HEK293 (cell line): ENCODE data around the gene UBAC2.
A peak's percentile ranks its signal among the peaks of the same experiment; 100 is the strongest.

Source experiments
- CTCF ChIA-PET: fragments of 350-600 bp; formaldehyde crosslinking; extraction: SDS; loops from one replicate; lab custom pipeline; 2021; ENCODE audit warnings: antibody characterized with exemption; lab: Yijun Ruan, JAX
- POLR2A ChIA-PET: fragments of 300-600 bp; formaldehyde crosslinking; extraction: SDS; loops from one replicate; lab custom pipeline; 2020; ENCODE audit warnings: antibody characterized with exemption, inconsistent platforms; lab: Yijun Ruan, JAX
- H3K27ac ChIP-seq: fragments of 200-500 bp; sonication (Bioruptor generic); 2 replicates; pipeline ENCODE4 v1.5.1; 2014; ENCODE audit warnings: low read depth, low read length, control low read depth, inconsistent platforms; ENCODE audit errors: extremely low read depth
- H3K36me3 ChIP-seq, 2 experiments: fragments of 200-500 bp in 1 of 2; sonication (Bioruptor generic) in 1 of 2; 1 replicate in 1 of 2; 2 replicates in 1 of 2; pipeline ENCODE4 v1.5.1; 2014 to 2017; ENCODE audit warnings: inconsistent platforms in 2 of 2, low read length in 2 of 2; ENCODE audit not compliant: control insufficient read depth in 2 of 2, insufficient read depth in 1 of 2
- H3K4me1 ChIP-seq: fragments of 200-500 bp; sonication (Bioruptor generic); 2 replicates; pipeline ENCODE4 v1.5.1; 2014; ENCODE audit warnings: mild to moderate bottlenecking, low read length, inconsistent platforms; ENCODE audit not compliant: control insufficient read depth, insufficient read depth
- H3K4me3 ChIP-seq: 2 replicates; pipeline ENCODE4 v1.5.1; 2011; ENCODE audit warnings: low read depth, mild to moderate bottlenecking, control low read depth, low read length, moderate library complexity
- H3K9me3 ChIP-seq: fragments of 200-500 bp; sonication (Bioruptor generic); 2 replicates; pipeline ENCODE4 v1.5.1; 2014; ENCODE audit warnings: low read depth, low read length, inconsistent platforms; ENCODE audit not compliant: control insufficient read depth, insufficient read depth
- KLF8 ChIP-seq: fragments of 450-650 bp; formaldehyde crosslinking; IDR thresholded peaks from 2 replicates; pipeline ENCODE4 v1.5.1; 2016; ENCODE audit warnings: missing biosample characterization, missing genetic modification characterization
- KLF9 ChIP-seq: fragments of 450-650 bp; formaldehyde crosslinking; IDR thresholded peaks from 2 replicates; pipeline ENCODE4 v1.5.1; 2016; ENCODE audit warnings: missing biosample characterization, missing genetic modification characterization, low read depth
- MEIS1 ChIP-seq: sonication (generic); formaldehyde crosslinking; IDR thresholded peaks from 2 replicates; pipeline ENCODE4 v1.8.1; 2022; ENCODE audit warnings: missing genetic modification reagents, mild to moderate bottlenecking, borderline replicate concordance
- SCRT2 ChIP-seq: fragments of 450-650 bp; formaldehyde crosslinking; IDR thresholded peaks from 2 replicates; pipeline ENCODE4 v1.5.1; 2016; ENCODE audit warnings: missing biosample characterization, missing genetic modification characterization
- ZEB2 ChIP-seq: fragments of 450-650 bp; formaldehyde crosslinking; IDR thresholded peaks from 2 replicates; pipeline ENCODE4 v1.5.1; 2016; ENCODE audit warnings: missing biosample characterization, missing genetic modification characterization
- ZNF10 ChIP-seq: fragments of 450-650 bp; formaldehyde crosslinking; IDR thresholded peaks from 2 replicates; pipeline ENCODE4 v1.5.1; 2017; ENCODE audit warnings: missing biosample characterization, missing genetic modification characterization
- ZNF140 ChIP-seq: fragments of 450-650 bp; formaldehyde crosslinking; IDR thresholded peaks from 2 replicates; pipeline ENCODE4 v1.5.1; 2016; ENCODE audit warnings: missing biosample characterization, missing genetic modification characterization
- ZNF155 ChIP-seq: fragments of 450-650 bp; formaldehyde crosslinking; IDR thresholded peaks from 2 replicates; pipeline ENCODE4 v1.5.1; 2016; ENCODE audit warnings: missing biosample characterization, missing genetic modification characterization
- ZNF16 ChIP-seq: fragments of 450-650 bp; formaldehyde crosslinking; IDR thresholded peaks from 2 replicates; pipeline ENCODE4 v1.5.1; 2016; ENCODE audit warnings: low read depth, missing biosample characterization, missing genetic modification characterization
- ZNF24 ChIP-seq: fragments of 450-650 bp; formaldehyde crosslinking; IDR thresholded peaks from 2 replicates; pipeline ENCODE4 v1.5.1; 2016; ENCODE audit warnings: missing biosample characterization, missing genetic modification characterization
- ZNF266 ChIP-seq: fragments of 450-650 bp; formaldehyde crosslinking; IDR thresholded peaks from 2 replicates; pipeline ENCODE4 v1.5.1; 2016; ENCODE audit warnings: missing biosample characterization, missing genetic modification characterization, low read depth
- ZNF366 ChIP-seq: fragments of 450-650 bp; formaldehyde crosslinking; conservative IDR thresholded peaks from 2 replicates; pipeline ENCODE4 v1.5.1; 2016; ENCODE audit warnings: missing biosample characterization, missing genetic modification characterization
- ZNF37A ChIP-seq: fragments of 450-650 bp; IDR thresholded peaks from 2 replicates; pipeline ENCODE4 v1.5.1; 2018; ENCODE audit warnings: missing biosample characterization, missing genetic modification characterization
- ZNF404 ChIP-seq: fragments of 450-650 bp; formaldehyde crosslinking; IDR thresholded peaks from 2 replicates; pipeline ENCODE4 v1.5.1; 2017; ENCODE audit warnings: missing biosample characterization, missing genetic modification characterization
- ZNF416 ChIP-seq: fragments of 450-650 bp; formaldehyde crosslinking; IDR thresholded peaks from 2 replicates; pipeline ENCODE4 v1.5.1; 2016; ENCODE audit warnings: missing biosample characterization, missing genetic modification characterization
- ZNF501 ChIP-seq: fragments of 450-650 bp; formaldehyde crosslinking; IDR thresholded peaks from 2 replicates; pipeline ENCODE4 v1.5.1; 2016; ENCODE audit warnings: missing biosample characterization, missing genetic modification characterization
- ZNF514 ChIP-seq: fragments of 450-650 bp; formaldehyde crosslinking; IDR thresholded peaks from 2 replicates; pipeline ENCODE4 v1.5.1; 2016; ENCODE audit warnings: missing biosample characterization, missing genetic modification characterization
- ZNF624 ChIP-seq: fragments of 450-650 bp; formaldehyde crosslinking; IDR thresholded peaks from 2 replicates; pipeline ENCODE4 v1.5.1; 2017; ENCODE audit warnings: missing biosample characterization, missing genetic modification characterization
- ZNF747 ChIP-seq: fragments of 450-650 bp; formaldehyde crosslinking; IDR thresholded peaks from 2 replicates; pipeline ENCODE4 v1.5.1; 2016; ENCODE audit warnings: missing biosample characterization, missing genetic modification characterization
- ZNF76 ChIP-seq: fragments of 450-650 bp; formaldehyde crosslinking; IDR thresholded peaks from 2 replicates; pipeline ENCODE4; 2016; ENCODE audit warnings: low read depth, missing biosample characterization, missing genetic modification characterization, borderline replicate concordance
- ZNF830 ChIP-seq: fragments of 450-650 bp; IDR thresholded peaks from 2 replicates; pipeline ENCODE4 v1.5.0; 2018; ENCODE audit warnings: missing biosample characterization, missing genetic modification characterization, low read depth, mild to moderate bottlenecking, moderate library complexity
- TF ChIP-seq, protein P1 (sequence below): fragments of 450-650 bp; formaldehyde crosslinking; IDR thresholded peaks from 2 replicates; pipeline ENCODE4 v1.5.1; 2016; ENCODE audit warnings: missing biosample characterization, missing genetic modification characterization
- TF ChIP-seq, protein P2 (sequence below): fragments of 450-650 bp; formaldehyde crosslinking; conservative IDR thresholded peaks from 2 replicates; pipeline ENCODE4 v1.5.1; 2016; ENCODE audit warnings: low read depth, missing biosample characterization, missing genetic modification characterization

Gene UBAC2

DNA sequence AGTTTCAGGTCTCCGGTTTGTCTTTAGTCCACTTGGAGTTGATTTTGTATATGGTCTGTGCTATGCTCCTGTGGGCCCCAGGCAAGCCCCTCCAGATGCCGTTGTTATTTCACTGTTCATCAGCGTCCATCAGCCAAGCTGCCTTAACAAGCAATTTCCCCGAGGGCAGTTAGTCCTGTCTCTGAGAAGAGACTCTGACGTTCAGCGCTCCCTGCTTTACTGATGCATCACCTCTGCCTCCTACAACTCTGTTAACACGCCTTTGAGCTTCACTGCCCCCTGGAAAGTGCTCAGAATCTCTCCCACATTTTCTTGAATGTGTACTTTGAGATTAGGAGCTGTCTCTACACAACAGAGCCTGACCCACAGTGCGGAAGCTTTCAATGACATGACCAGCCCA lies 41.8 kb upstream of the UBAC2 start:
- no peaks in the 10 kb centered on the region for H3K36me3 ChIP-seq
- POLR2A ChIA-PET: no interaction called here
- no peak overlapping the region for H3K4me3 ChIP-seq
- CTCF ChIA-PET: interaction anchor here (0.6 to 1.9 kb wide), 2 partner anchors 17 to 18 kb away, joined by 3 to 4 read pairs; no protein-coding TSS in a partner anchor
- no peak for TF ChIP-seq ZNF37A (tag by site-specific recombination)
- no peak for TF ChIP-seq ZNF404 (tag by site-specific recombination)
- TF ChIP-seq KLF8: no peak
- no peak for TF ChIP-seq MEIS1
- no peak for TF ChIP-seq ZNF10
- TF ChIP-seq, all 188 proteins: peak for 0
- Histone ChIP-seq H3K4me1 (no peaks in the 10 kb centered on the region), H3K9me3 (no peaks in the 10 kb centered on the region), H3K27ac (no peak overlapping the region)

DNA sequence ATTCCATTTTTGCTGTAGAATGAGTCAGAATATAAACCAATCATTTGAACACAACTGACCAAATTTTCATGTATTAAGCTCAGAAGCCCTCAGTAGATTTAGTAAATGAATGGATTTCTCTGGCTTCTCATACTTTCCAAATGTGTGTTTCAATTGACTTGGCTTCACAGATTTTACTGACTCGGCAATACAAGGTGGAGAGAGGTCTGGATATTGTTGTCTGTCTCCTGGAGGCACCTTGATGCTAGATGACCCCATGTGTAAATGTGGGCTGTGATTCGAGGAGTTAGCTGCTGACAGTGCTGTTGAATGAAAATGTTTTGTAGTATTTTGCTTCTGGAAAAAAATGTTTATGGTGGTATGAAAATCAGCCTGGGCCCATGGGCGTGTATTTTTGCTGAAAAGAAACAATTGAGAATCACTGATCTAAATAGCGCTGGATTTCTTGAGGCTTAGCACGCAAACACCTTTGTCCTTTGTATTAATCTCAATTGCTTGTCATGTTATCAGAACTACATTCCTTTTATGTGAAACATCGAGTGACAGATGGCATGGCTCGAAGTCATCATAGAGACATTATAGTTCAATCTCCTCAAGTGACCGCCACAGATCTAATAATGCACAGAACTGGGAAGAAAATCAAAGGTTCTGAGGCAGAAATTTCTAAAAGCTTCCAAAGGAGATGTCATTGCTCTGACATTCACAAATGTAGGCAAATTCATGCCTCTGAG lies 41.2 kb upstream of the UBAC2 start:
- Histone ChIP-seq H3K27ac (no peak overlapping the region), H3K36me3 (no peaks in the 10 kb centered on the region), H3K4me3 (no peak overlapping the region), H3K4me1 (no peaks in the 10 kb centered on the region), H3K9me3 (no peaks in the 10 kb centered on the region)
- ChIA-PET CTCF (interaction anchor here (0.7 to 1.9 kb wide), 2 partner anchors 17 to 20 kb away, joined by 3 to 4 read pairs; no protein-coding TSS in a partner anchor), POLR2A (no interaction called here)
- no peak for TF ChIP-seq ZNF514 (tag by site-specific recombination)
- TF ChIP-seq ZNF155 (tag by site-specific recombination): no peak
- no peak for TF ChIP-seq ZNF404 (tag by site-specific recombination)
- no peak for TF ChIP-seq ZNF366 (tag by site-specific recombination)
- no peak for TF ChIP-seq ZEB2 (tag by site-specific recombination)
- TF ChIP-seq ZNF24 (tag by site-specific recombination): no peak
- TF ChIP-seq ZNF501: no peak
- TF ChIP-seq ZNF624 (tag by site-specific recombination): no peak
- TF ChIP-seq ZNF266 (tag by site-specific recombination): no peak
- TF ChIP-seq ZNF830: no peak
- TF ChIP-seq ZNF747 (tag by site-specific recombination): no peak
- no peak for TF ChIP-seq KLF9 (tag by site-specific recombination)
- no peak for TF ChIP-seq ZNF140
- TF ChIP-seq ZNF76 (tag by site-specific recombination): no peak

DNA sequence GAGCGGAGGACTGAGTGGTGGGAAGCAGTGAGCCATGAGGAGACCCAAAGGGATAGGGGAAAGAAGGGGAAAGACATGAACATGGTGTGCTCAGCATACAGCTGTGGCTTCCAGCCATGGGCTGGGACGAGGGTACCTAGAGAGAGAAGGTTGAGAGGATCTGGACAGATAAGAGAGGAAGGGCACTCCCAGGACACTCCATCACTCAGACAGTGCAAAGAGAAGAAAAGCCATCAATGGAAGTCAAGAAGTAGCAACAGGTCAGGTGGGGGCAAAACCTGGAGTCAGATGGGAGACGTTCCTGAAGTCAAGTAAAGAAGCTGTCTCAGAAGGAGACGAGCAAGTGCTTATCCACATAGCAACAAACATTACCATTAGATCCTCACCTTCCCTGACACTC lies 40.2 kb upstream of the UBAC2 start:
- ChIA-PET CTCF (interaction anchor here (0.6 to 1.9 kb wide), 4 partner anchors 16 to 1071 kb away, joined by 3 to 4 read pairs (median 3); no protein-coding TSS in a partner anchor), POLR2A (no interaction called here)
- no peaks in the 10 kb centered on the region for H3K36me3 ChIP-seq
- H3K9me3 ChIP-seq: no peaks in the 10 kb centered on the region
- no peak overlapping the region for H3K4me3 ChIP-seq
- no peak for TF ChIP-seq ZNF16
- TF ChIP-seq, protein P1, sequence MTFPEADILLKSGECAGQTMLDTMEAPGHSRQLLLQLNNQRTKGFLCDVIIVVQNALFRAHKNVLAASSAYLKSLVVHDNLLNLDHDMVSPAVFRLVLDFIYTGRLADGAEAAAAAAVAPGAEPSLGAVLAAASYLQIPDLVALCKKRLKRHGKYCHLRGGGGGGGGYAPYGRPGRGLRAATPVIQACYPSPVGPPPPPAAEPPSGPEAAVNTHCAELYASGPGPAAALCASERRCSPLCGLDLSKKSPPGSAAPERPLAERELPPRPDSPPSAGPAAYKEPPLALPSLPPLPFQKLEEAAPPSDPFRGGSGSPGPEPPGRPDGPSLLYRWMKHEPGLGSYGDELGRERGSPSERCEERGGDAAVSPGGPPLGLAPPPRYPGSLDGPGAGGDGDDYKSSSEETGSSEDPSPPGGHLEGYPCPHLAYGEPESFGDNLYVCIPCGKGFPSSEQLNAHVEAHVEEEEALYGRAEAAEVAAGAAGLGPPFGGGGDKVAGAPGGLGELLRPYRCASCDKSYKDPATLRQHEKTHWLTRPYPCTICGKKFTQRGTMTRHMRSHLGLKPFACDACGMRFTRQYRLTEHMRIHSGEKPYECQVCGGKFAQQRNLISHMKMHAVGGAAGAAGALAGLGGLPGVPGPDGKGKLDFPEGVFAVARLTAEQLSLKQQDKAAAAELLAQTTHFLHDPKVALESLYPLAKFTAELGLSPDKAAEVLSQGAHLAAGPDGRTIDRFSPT (tag by site-specific recombination): no peak
- TF ChIP-seq SCRT2 (tag by site-specific recombination): peak; percentile 76
- TF ChIP-seq, protein P2, sequence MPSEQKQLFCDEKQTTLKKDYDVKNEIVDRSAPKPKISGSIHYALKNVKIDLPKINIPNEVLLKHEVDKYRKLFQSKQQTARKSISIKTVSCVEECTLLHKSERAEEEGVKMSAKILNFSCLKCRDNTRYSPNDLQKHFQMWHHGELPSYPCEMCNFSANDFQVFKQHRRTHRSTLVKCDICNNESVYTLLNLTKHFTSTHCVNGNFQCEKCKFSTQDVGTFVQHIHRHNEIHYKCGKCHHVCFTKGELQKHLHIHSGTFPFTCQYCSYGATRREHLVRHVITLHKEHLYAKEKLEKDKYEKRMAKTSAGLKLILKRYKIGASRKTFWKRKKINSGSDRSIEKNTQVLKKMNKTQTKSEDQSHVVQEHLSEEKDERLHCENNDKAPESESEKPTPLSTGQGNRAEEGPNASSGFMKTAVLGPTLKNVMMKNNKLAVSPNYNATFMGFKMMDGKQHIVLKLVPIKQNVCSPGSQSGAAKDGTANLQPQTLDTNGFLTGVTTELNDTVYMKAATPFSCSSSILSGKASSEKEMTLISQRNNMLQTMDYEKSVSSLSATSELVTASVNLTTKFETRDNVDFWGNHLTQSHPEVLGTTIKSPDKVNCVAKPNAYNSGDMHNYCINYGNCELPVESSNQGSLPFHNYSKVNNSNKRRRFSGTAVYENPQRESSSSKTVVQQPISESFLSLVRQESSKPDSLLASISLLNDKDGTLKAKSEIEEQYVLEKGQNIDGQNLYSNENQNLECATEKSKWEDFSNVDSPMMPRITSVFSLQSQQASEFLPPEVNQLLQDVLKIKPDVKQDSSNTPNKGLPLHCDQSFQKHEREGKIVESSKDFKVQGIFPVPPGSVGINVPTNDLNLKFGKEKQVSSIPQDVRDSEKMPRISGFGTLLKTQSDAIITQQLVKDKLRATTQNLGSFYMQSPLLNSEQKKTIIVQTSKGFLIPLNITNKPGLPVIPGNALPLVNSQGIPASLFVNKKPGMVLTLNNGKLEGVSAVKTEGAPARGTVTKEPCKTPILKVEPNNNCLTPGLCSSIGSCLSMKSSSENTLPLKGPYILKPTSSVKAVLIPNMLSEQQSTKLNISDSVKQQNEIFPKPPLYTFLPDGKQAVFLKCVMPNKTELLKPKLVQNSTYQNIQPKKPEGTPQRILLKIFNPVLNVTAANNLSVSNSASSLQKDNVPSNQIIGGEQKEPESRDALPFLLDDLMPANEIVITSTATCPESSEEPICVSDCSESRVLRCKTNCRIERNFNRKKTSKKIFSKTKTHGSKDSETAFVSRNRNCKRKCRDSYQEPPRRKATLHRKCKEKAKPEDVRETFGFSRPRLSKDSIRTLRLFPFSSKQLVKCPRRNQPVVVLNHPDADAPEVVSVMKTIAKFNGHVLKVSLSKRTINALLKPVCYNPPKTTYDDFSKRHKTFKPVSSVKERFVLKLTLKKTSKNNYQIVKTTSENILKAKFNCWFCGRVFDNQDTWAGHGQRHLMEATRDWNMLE (tag by site-specific recombination): no peak
- TF ChIP-seq ZNF416 (tag by site-specific recombination): no peak
- H3K4me1 ChIP-seq: no peaks in the 10 kb centered on the region
- no peak overlapping the region for H3K27ac ChIP-seq
